GM18517 (cell line): ENCODE data around the gene TTC3.
"Not testable (repeated sequence)": the region's sequence is repeated elsewhere in the genome, so short reads cannot be mapped to it uniquely, and the experiment has no call there.

Source experiments
- ATAC-seq: cut with Tn5 transposase; IDR thresholded peaks from one replicate; pipeline ENCODE4 v1.9.1; 2021; ENCODE audit warnings: mild to moderate bottlenecking, moderate library complexity; ENCODE audit not compliant: unreplicated experiment

TTC3 gene

DNA sequence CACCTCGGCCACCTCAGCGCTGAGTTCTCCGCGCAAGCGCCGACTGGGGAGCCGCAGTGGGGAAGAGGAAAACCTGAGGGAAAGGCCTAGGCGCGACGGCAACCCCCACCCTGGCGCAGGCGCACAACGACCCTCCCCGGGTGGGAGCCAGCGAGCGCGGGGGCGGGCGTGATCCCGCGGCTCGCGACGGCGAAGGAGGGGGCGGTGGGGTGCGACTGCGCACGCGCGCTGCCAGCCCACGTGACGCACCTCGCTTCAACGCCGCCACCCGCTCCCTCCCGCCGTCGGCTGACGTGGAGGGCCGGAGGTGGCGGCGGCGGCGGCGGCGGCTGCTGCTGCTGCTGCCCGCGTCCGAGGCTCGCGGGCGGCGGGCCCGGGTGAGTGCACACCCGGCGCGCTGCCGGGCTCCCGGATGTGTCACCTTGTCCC is at the start of gene TTC3, which contains the start of gene PIGP:
Gene TTC3 (plus strand): TSS at position 267 of the 429 bp plus-strand sequence. CDS start 14,004 bp downstream, outside the sequence.
Gene PIGP (minus strand): TSS at position 84 of the 429 bp plus-strand sequence. CDS start 556 bp downstream, outside the sequence.
- peak; percentile 60 for ATAC-seq

- no peak for ATAC-seq
Observed at GRCh38 chr21:37026499-37026898, 46.6 kb upstream of the TTC3 start.

GRCh38 chr21:37028570-37028969 is 44.5 kb upstream of the TTC3 start:
- no peak for ATAC-seq

- ATAC-seq, result no peak
Observed at GRCh38 chr21:37030864-37031263, 42.2 kb upstream of the TTC3 start.

DNA sequence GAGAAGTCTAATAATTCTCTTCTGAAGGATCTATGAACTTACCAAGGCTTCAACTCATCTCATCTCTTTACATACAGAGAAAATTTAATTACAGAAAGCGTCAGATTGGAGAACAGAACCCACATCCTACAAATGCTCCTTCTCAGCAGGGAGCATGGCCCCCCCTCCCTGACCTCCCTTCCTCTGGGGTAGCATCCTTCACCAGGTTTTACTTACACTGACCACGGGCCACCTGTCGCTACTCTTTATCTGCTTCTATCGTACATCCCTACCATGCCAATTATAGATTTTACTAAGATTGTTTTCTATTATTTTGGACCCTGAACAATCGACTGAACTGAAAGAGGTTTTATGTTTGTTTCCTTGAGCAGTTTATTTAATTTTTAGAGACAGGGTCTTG is 40.8 kb upstream of the TTC3 start:
- ATAC-seq, result no peak

DNA sequence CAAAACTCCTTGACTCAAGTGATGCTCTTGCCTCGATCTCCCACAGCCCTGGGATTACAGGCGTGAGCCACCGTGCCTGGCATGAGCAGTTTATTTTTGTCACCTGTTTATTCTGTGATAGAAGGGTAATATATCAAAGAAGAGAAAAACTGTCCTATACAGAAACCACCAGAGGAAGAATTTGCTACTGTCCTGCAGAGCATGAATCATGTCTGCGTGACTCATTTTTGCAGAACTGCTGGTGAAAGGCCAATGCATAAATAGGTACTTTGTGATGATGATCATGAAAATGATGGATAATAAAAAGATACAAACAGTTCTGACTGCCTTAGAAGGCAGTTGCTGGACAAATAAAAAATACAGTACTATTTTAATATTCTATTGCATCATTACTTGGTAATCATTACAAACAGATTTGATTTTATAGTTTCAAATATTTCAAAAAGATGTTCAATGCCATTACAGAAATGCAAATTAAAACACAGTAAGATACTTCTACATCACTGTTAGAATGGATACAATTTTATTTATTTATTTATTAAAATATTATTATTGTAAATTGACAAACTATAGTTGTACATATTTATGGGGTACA is 40.1 kb upstream of the TTC3 start:
- no peak for ATAC-seq

DNA sequence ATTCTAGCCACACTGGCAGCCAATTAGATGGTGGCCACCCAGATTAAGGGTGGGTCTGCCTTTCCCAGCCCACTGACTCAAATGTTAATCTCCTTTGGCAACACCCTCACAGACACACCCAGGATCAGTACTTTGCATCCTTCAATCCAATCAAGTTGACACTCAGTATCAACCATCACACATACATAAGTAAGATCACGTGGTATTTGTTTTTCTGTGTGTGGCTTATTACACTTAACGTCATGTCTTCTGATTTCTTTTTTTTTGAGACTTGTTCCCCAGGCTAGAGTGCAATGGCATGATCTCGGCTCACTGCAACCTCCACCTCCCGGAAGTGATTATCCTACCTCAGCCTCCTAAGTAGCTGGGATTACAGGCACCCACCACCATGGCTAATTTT is 38.7 kb upstream of the TTC3 start:
- not testable (repeated sequence) for ATAC-seq

DNA sequence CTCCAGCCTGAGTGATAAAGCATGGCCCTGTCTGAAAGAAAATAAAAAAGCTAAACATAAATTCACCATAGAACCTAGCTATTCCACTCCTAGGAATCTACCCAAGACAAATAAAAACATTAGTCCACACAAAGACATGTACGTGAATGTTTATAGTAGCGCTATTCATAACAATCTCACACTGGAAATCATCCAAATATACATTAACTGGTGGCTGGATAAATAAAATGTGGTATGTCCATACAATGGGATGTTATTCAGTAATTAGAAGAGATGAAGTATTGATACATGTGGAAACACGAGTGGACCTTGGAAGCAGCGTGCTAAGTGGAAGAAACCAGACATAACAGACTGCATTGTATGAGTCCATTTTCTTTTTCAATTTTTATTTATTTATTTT is 36.9 kb upstream of the TTC3 start:
- ATAC-seq, result no peak

DNA sequence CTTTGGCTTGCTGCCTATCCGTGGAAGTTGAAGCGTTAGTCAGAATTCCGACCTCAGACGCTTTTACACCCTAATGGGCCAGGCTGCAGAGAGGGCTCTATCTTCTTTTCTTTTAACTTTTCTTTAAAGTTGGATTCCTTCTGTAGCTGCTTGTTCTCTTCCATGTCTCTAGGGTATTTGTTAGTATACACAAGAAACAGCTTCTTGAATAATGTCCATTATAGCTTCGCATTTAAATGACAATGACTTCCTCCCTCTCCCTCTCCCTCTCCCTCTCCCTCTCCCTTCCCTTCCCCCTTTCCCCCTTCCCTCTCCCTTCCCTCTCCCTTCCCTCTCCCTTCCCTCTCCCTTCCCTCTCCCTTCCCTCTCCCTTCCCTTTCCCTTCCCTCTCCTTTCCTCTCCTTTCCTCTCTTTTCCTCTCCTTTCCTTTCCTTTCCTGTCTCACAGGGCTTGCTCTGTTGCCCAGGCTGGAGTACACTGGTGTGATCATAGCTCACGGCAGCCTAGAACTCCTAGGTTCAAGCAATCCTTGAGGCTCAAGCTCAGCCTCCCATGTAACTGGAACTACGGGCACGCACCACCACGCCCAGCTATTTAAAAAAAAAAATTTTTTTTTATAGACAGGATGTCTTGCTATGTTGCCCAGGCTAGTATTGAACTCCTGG is 33.5 kb upstream of the TTC3 start:
- no peak for ATAC-seq

GRCh38 chr21:37040212-37040611 is 32.8 kb upstream of the TTC3 start:
- no peak for ATAC-seq

DNA sequence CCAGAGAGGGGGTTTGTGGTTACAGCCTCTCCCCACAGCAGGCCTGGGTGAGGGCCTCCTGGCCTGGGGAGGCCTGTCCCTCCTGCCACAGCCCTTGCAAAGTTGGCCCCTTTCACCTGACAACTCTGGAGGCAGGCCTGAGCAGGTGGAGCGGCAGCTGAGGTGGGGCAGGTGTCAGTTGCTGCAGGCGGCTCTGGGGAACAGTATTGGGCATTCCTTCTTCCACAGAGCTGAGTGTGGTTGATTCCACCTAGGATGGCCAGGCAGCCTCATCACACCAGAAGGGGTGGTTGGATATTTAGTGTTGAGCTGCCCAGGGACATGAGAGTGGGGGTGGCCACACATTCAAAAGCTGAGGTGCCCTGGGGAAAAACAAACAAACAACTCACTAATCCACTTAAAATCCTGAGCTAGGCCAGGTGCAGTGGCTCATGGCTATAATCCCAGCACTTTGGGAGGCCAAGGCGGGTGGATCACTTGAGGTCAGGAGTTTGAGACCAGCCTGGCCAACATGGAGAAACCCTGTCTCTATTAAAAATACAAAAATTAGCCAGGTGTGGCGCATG is 31.3 kb upstream of the TTC3 start:
- ATAC-seq, result no peak

DNA sequence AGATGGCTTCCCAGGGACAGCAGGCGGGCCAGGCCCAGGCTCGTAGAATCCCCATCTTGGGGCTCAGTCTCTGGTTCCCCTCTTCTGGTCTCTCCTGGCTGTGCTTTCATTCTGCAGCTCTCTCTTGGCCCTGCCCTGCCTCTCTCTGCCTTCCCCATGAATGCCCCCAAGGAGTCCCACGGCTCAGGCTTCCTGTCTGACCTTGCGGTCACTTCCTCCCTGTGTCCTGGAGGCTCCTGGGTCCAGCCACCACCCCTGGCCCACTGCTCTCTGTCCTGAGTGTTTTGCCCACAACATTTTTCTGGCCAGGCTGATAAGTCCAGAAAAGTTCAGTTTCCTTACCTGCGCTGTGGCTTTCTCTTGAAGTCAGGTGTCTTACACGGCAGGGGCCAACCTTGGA is 29.2 kb upstream of the TTC3 start:
- no peak for ATAC-seq

DNA sequence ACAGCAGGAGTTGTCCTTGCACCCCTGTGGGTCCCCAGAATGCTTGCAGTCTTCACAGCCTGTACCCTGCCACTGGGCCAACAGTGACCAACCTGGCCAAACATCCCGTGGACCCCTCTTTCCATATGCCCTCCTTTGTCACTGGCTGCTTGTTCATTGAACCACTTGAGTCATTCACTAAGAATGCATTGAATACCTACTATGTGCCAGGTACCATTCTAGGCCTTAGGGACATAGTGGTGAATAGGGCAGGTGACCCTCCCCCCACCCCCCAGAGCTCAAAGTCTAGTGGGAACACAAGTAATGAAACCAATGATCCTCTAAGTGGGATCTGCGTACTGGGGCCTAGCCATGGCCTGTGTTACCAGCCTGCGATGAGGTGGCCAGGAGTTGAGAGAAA is 28.4 kb upstream of the TTC3 start:
- no peak for ATAC-seq

DNA sequence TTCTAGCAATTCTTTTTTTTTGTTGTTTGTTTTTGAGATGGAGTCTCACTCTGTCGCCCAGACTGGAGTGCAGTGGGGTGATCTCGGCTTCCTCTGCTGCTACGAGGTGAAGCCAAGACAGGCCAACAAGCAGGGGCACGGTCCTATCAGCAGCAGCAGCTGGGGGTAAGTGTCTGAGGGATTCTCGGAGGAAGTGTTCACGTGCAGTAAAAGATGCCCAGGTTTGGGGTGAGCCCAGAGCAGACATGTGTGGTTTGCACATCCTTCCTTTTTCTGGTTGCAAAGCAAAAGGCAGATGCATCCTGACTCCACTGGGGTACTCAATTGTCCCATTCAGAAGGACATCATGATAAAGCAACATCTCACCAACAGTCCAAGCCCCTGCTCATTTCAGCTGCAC is 27.9 kb upstream of the TTC3 start:
- ATAC-seq, result no peak

- no peak for ATAC-seq
Observed at GRCh38 chr21:37045556-37045955, 27.5 kb upstream of the TTC3 start.

DNA sequence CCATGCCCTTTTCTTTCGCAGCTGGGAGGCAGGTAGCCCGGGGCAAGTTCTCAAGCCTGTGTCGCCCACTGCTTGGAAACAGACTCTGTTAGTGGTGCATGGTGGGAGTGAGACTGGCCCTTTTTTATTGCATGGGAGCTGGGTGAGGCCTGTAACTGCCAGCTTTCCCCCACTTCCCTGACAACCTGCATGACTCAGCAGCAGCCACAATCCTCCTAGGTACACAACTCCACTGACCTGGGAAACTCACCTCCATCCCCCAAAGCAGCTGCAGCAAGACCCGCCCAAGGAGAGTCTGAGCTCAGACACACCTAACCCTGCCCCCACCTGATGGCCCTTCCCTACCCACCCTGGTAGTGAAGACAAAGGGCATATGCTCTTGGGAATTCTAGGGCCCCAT is 26.0 kb upstream of the TTC3 start:
- ATAC-seq, result no peak

DNA sequence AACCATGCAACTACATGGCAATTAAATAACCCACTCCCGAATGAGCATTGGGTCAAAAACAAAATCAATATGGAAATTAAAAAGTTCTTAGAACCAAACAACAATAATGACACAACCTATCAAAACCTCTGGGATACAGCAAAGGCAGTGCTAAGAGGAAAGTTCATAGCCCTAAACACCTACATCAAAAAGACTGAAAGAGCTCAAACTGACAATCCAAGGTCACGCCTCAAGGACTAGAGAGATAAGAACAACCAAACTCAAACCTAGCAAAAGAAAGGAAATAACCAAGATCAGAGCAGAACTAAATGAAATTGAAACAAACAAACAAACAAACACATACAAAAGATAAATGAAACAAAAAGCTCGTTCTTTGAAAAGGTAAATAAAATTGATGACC is 23.3 kb upstream of the TTC3 start:
- not testable (repeated sequence) for ATAC-seq

DNA sequence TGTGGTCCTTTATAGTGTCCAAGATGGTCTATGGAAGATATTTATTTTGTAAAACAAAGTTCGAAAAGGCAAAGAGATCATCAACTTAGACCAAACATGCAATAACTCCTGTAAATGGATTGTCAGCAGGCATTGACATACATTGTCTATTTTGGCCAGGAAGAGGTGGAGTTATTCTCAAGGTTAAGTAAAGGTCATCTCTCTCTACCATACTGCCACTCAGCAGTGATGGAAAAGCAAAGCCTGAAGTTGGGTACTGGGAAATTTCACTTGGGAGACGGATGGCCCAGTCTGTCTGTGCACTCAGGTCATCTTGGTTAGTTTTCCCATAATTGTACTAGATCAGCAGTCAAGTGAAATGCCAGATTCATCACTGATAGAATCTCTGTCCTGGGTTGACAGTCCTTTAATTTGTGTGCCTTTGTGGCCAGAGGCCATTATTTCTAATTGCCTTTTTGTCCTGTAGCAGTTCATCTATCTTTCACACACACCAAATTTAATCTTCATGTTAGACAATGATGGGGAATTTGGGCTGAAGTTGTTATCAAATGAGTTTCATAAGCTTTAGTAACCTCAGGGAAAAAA is 17.7 kb upstream of the TTC3 start:
- ATAC-seq, result no peak

DNA sequence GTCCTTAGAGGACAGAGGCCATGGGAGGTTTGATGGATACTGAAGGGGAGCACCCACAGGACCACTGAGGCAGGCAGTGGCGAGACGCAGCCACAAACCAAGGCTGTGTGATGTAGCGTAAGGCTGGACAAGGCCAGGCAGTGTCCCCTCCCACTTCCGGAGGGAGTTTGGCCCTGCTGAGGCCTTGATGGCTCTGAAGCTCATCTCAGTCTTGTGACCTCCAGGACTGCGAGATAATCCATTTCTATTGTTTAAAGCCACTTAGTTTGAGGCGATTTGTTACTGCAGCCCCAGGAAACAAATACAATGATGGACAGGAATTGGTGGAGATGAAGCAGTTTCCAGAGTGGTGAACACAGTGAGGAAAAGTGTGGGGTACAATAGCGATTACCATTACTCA is 15.4 kb upstream of the TTC3 start:
- no peak for ATAC-seq

DNA sequence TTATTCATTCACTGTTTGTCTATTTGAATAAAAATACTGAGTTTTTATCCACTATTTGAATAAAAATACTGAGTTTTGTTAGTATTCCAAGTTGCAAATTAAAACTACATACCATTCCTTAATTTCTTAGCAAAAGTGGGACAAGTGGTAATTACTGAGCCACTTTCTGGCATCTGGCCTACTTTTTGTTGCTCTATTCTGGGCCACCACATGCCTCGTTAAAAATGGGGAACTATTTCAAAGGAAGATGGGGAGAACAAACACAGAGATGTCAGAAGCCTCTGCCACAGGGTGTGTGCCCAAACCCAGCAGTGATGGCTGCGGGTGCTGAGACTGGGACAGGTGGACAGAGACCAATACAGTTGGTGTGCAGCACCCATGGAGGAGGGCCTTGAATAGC is 14.8 kb upstream of the TTC3 start:
- ATAC-seq, result no peak

GRCh38 chr21:37059181-37059580 is 13.9 kb upstream of the TTC3 start:
- no peak for ATAC-seq

GRCh38 chr21:37060296-37060695 is 12.8 kb upstream of the TTC3 start:
- no peak for ATAC-seq
